GM18861 (cell line): ENCODE results near the gene TRIM17.

Experiments used
- ATAC-seq: cut with Tn5 transposase; IDR thresholded peaks from one replicate; pipeline ENCODE4 v1.9.1; 2021; ENCODE audit not compliant: unreplicated experiment

The TRIM17 gene

GRCh38 chr1:228369608-228370438 is 46.8 kb downstream of the TRIM17 start:
- no peak for ATAC-seq

GRCh38 chr1:228368801-228369607 is 47.7 kb downstream of the TRIM17 start:
- no peak for ATAC-seq

GRCh38 chr1:228367798-228368791 is 48.6 kb downstream of the TRIM17 start:
- ATAC-seq, result no peak

GRCh38 chr1:228366866-228367741 is 49.6 kb downstream of the TRIM17 start:
- ATAC-seq, result no peak

- ATAC-seq, result no peak
Measured at GRCh38 chr1:228366062-228366865, 50.4 kb downstream of the TRIM17 start.

GRCh38 chr1:228365271-228366061 is 51.2 kb downstream of the TRIM17 start:
- ATAC-seq, result no peak

GRCh38 chr1:228364706-228365213 is 51.9 kb downstream of the TRIM17 start:
- no peak for ATAC-seq

GRCh38 chr1:228364068-228364705 is 52.5 kb downstream of the TRIM17 start:
- no peak for ATAC-seq

- no peak for ATAC-seq
Measured at GRCh38 chr1:228363686-228364067, 53.0 kb downstream of the TRIM17 start.

GRCh38 chr1:228362884-228363450 is 53.7 kb downstream of the TRIM17 start:
- no peak for ATAC-seq

GRCh38 chr1:228362141-228362883 is 54.3 kb downstream of the TRIM17 start:
- no peak for ATAC-seq

- no peak for ATAC-seq
Measured at GRCh38 chr1:228361314-228362140, 55.1 kb downstream of the TRIM17 start.

GRCh38 chr1:228360533-228361313 is 55.9 kb downstream of the TRIM17 start:
- ATAC-seq, result no peak

GRCh38 chr1:228359613-228360532 is 56.8 kb downstream of the TRIM17 start:
- ATAC-seq, result no peak
